Adrenal gland (tissue), 12 donors: ENCODE results near the gene PARD3B. TPM values are rescaled to one million over a fixed set of nuclear protein-coding genes. Genes with fewer than 3 reads are reported as not detected.

Experiments
- DNase-seq, 7 donors: peaks; one replicate each; pipeline ENCODE4 v3.0.0-alpha.2; 2019 to 2020
- H3K27ac ChIP-seq, 5 donors: fragments of 200-600 bp; sonication (generic) in 4 of 5; 1 replicate in 3 of 5; 2 replicates in 2 of 5; pipeline versions ENCODE4 v1.5.1 to v1.8.0; 2016 to 2020; ENCODE audit warnings: mild to moderate bottlenecking in 1 of 5
- H3K27me3 ChIP-seq: fragments of 200-600 bp; 2 replicates; pipeline ENCODE4 v1.8.0; 2021
- H3K36me3 ChIP-seq, 2 donors: fragments of 200-600 bp; replicated peaks in 1 of 2; 1 replicate in 1 of 2; 2 replicates in 1 of 2; pipeline versions ENCODE4 v1.5.1 to v1.8.0; 2018 to 2022
- H3K4me1 ChIP-seq, 2 donors: fragments of 200-600 bp; replicated peaks in 1 of 2; 1 replicate in 1 of 2; 2 replicates in 1 of 2; pipeline versions ENCODE4 v1.5.1 to v1.8.0; 2018 to 2021
- H3K4me3 ChIP-seq, 4 donors: fragments of 200-600 bp; sonication (generic) in 3 of 4; one replicate each; pipeline ENCODE4 v1.5.1; 2016 to 2018
- H3K9me3 ChIP-seq, 3 donors: fragments of 200-600 bp; sonication (generic) in 1 of 3; replicated peaks in 1 of 3; 1 replicate in 2 of 3; 2 replicates in 1 of 3; pipeline versions ENCODE4 v1.5.1 to v1.8.0; 2016 to 2021
- POLR2A ChIP-seq, 2 donors: fragments of 450-650 bp; IDR thresholded peaks; one replicate each; pipeline ENCODE4 v1.6.1; 2017; ENCODE audit warnings: antibody characterized with exemption in 2 of 2, mild to moderate bottlenecking in 2 of 2, moderate library complexity in 1 of 2
- WGBS, 4 donors: extraction: QIAGEN DNeasy Blood & Tissue Kit in 2 of 4; methylation state at CpG; one replicate each; pipeline versions ENCODE4 v1.1.5 to v1.1.7; 2013 to 2017; 5-methylcytosine and 5-hydroxymethylcytosine counted together
- intact Hi-C, 2 donors: fragments of 100-400 bp; cut with DNase I; formaldehyde crosslinking; loops; one replicate each; pipeline versions ENCODE4 v1.14.1 to v1.15.0; 2022 to 2023
- polyA plus RNA-seq, 3 donors: library from polyadenylated mRNA; stranded (reverse); fragments of 200-250 nt in 2 of 3; fragments of 350-450 nt in 1 of 3; fragmentation: Illumina TruSeq in 1 of 3; extraction: RNeasy Lipid Tissue Mini Kit (QIAGEN cat#74804) in 1 of 3; gene quantifications; one replicate each; pipeline ENCODE4 v1.2.3, GENCODE V29; 2013 to 2014
- total RNA-seq, 9 donors: library from RNA; depleted of rRNA in 4 of 9; stranded (reverse); fragments of >200 nt in 4 of 9; fragments of 120-200 nt in 1 of 9; fragmentation: NEBNext Ultra II Directional in 1 of 9; extraction: Animal tissue kit (Norgen Biotek cat#: 25700) in 1 of 9; gene quantifications; one replicate each; pipeline versions ENCODE4 v1.1.0 to v1.2.4, GENCODE V29; 2013 to 2023
- TF ChIP-seq, protein P1 (sequence below), 6 experiments: fragments of 450-650 bp in 4 of 6; fragments of 200-600 bp in 2 of 6; sonication (generic) in 1 of 6; IDR thresholded peaks; 1 replicate in 5 of 6; 2 replicates in 1 of 6; pipeline versions ENCODE4 v1.5.1 to v1.8.0; 2016 to 2021; ENCODE audit warnings: antibody characterized with exemption in 6 of 6, mild to moderate bottlenecking in 2 of 6, moderate library complexity in 1 of 6
- donor health status: healthy with polysubstance abuse.
- donor health status: Bipolar disorder and iron deficiency.
- donor health status: DM: yes; HTN: yes; CAD: no.
- donor health status: DM: no; HTN: no; CAD: no.
- donor health status: DM: no; HTN: no; CAD: no.
- donor health status: DM: yes; HTN: yes; CAD: no.

PARD3B gene
- total and polyA plus RNA-seq, 12 donors: 1.9 to 20.4 (median 9.5) TPM

DNA sequence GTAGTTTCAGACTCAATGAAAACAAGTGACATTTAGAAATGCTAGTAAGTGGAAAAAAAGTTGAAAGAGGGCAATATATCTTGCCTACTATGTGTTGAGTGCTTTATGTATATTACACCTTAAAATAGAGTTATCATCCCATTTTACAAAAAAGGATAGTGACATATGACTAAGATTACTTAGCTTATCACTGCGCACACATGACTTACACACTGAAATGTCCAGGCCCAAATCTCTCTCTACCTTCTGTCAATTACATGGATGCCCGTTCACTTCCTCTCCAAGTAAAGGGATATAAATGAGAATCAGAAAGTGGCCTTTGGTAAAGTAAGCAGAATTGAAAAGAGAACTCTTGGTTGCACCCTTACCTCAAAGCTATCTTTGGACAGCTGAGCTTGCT, 3.6 kb upstream of the PARD3B start:
- Histone ChIP-seq H3K9me3 (no peaks in the 10 kb centered on the region), H3K27ac (no peak overlapping the region), H3K27me3 (no peaks in the 10 kb centered on the region), H3K36me3 (no peaks in the 10 kb centered on the region), H3K4me3 (no peak overlapping the region), H3K4me1 (peaks cover 0 to 8% of the 10 kb centered on the region in 2 donors)
- intact Hi-C loops: no loop called here
- DNase-seq: no peak
- 89 to 91% (median 89%) methylated on average over 2 of the region's 2 CpGs for WGBS, 4 donors
- TF ChIP-seq, protein P1, sequence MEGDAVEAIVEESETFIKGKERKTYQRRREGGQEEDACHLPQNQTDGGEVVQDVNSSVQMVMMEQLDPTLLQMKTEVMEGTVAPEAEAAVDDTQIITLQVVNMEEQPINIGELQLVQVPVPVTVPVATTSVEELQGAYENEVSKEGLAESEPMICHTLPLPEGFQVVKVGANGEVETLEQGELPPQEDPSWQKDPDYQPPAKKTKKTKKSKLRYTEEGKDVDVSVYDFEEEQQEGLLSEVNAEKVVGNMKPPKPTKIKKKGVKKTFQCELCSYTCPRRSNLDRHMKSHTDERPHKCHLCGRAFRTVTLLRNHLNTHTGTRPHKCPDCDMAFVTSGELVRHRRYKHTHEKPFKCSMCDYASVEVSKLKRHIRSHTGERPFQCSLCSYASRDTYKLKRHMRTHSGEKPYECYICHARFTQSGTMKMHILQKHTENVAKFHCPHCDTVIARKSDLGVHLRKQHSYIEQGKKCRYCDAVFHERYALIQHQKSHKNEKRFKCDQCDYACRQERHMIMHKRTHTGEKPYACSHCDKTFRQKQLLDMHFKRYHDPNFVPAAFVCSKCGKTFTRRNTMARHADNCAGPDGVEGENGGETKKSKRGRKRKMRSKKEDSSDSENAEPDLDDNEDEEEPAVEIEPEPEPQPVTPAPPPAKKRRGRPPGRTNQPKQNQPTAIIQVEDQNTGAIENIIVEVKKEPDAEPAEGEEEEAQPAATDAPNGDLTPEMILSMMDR (IDR thresholded peaks at IDR 0.05): no peak
- TF ChIP-seq POLR2A (IDR thresholded peaks at IDR 0.05): no peak

DNA sequence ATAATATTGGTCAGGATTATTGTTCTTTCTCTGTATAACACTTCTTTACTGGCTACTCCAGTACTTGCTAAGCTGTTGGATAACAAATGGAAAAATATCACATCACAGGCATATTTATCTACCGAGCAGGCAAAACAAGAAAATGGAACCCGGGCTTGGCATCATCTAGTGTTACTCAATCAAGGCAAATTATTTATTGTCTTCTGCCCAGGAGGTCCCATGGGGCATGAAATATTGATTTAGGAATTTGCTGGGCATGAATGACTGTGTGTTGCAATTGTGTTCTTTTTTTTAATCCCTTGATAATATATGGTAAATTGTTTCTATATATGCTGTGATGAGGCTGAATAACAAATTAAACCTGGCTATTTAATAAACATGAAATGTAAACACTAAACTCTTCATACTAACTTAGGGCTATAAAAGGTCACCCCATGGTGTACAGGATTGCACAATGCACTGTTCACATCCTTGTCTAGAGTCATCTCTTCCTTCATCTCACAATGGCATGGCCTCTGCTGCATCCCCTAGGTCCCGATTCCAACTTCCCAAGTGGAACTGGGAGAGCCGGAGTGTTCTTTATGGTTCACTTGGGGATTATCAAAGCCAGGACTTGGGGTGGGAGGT, 2.2 kb upstream of the PARD3B start:
- no peak for TF ChIP-seq POLR2A (IDR thresholded peaks at IDR 0.05)
- TF ChIP-seq, protein P1 (IDR thresholded peaks at IDR 0.05): no peak
- no peaks in the 10 kb centered on the region for H3K36me3 ChIP-seq
- 82 to 90% (median 85%) methylated on average over 4 of the region's 4 CpGs for WGBS, 4 donors
- H3K4me1 ChIP-seq: peaks cover 0 to 8% of the 10 kb centered on the region in 2 donors
- no peak overlapping the region for H3K27ac ChIP-seq
- intact Hi-C loops: no loop called here
- no peaks in the 10 kb centered on the region for H3K9me3 ChIP-seq
- H3K4me3 ChIP-seq: no peak overlapping the region
- no peak for DNase-seq
- H3K27me3 ChIP-seq: no peaks in the 10 kb centered on the region

DNA sequence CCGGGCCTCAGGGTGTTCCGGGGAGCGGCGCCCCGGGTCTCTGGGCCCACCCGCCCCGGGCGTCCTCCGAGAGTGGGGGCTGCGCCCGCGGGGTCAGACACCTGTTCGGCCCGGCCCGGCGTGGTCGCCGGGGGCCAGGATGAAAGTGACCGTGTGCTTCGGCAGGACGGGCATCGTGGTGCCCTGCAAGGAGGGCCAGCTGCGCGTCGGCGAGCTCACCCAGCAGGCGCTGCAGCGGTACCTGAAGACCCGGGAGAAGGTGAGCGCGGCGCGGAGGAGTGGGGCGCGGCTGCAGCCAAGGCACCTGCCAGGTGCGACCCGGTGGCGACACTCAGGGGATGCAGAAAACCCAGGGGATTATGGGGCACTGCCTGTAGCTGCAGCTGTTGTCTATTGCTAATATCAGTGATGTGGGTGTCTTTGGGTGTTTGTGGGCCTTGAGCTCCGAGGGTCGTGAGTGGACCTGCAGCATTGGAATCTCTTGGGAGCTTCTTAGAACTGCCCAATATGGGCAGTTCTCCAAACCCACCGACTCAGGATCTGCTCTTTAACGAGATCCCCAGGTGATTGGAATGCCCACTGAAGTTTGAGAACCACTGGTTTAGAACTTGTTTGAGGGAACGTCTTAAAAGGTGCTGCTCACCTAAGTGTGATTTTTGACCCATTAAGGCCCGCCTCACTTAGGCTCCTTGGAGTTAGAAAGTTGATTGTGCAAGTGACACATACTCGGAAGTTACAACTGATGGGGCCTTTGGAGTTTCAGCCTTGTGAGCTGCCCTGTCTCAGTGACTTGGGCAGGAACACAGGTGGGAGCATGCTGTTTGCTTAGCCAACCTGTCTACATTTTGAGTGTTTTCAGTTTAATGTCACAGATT, 823 bp downstream of the PARD3B start:
- H3K27me3 ChIP-seq: no peaks in the 10 kb centered on the region
- TF ChIP-seq POLR2A (IDR thresholded peaks at IDR 0.05): no peak
- TF ChIP-seq, protein P1 (IDR thresholded peaks at IDR 0.05): no peak
- peak overlapping the region in 3 of 5 donors; percentile 74 to 87 (median 75) for H3K27ac ChIP-seq
- H3K9me3 ChIP-seq: no peaks in the 10 kb centered on the region
- H3K4me1 ChIP-seq: peaks cover 0 to 8% of the 10 kb centered on the region in 2 donors
- no peaks in the 10 kb centered on the region for H3K36me3 ChIP-seq
- 4 to 41% (median 6%) methylated on average over 5 to 45 of the region's 45 CpGs for WGBS, 4 donors
- intact Hi-C loops: no loop called here
- H3K4me3 ChIP-seq: peak overlapping the region; percentile 35 to 90 (median 86)
- peak in 5 of 7 donors; percentile 5 to 23 (median 14) for DNase-seq

DNA sequence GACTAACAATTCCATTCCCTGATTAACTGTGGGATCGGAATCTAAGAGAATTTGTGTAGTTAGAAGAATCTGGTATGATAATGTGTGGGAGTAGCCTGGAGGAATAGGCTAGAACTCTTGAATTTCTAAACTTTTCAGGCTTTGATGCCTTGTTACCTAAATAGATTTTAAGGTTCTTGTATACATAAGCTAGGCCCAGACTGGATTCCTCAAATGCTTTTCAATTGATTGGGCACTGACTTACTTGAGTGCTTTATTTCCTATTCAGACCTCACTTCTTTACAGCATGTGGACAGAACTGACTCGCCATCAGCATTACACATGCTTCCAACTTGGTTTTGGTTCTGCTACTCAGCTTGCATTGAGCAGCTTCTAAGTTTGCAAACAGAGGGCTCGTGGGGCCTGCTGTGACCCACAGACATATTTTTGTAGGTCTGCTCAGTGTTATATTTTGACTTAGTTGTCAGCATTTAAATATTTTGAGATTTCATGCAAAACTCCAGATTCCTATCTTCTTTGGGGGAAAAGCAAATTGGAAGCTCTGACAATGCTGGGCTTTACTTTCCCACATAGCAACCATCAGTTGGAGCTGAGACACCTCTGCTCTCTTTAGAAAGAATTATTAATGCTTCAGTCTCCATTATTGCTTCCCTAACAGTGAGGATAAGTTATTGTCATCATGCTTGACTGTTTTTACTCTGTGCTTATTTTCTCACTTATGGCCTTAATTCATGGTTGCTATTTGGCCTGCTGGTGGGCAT, 5.7 kb downstream of the PARD3B start:
- 71 to 82% (median 77%) methylated on average over 3 of the region's 3 CpGs for WGBS, 4 donors
- no peak overlapping the region for H3K4me3 ChIP-seq
- peaks cover 0 to 6% of the 10 kb centered on the region in 2 donors for H3K4me1 ChIP-seq
- no peaks in the 10 kb centered on the region for H3K27me3 ChIP-seq
- TF ChIP-seq, protein P1 (IDR thresholded peaks at IDR 0.05): no peak
- TF ChIP-seq POLR2A (IDR thresholded peaks at IDR 0.05): no peak
- intact Hi-C loops: no loop called here
- peak overlapping the region in 2 of 5 donors; percentile 3 to 20 for H3K27ac ChIP-seq
- no peak for DNase-seq
- no peaks in the 10 kb centered on the region for H3K9me3 ChIP-seq
- no peaks in the 10 kb centered on the region for H3K36me3 ChIP-seq
